Activated CD8-positive, alpha-beta memory T cell treated with anti-CD3 and anti-CD28 coated beads, Interleukin-2, amount 50 U/mL, for 4 hours (primary cell): ENCODE data around the gene TPGS2.
"Not testable (repeated sequence)": the region's sequence is repeated elsewhere in the genome, so short reads cannot be mapped to it uniquely, and the experiment has no call there.

Experiments
- DNase-seq: peaks from one replicate; pipeline ENCODE4 v3.0.0-alpha.2; 2020

The TPGS2 gene

DNA sequence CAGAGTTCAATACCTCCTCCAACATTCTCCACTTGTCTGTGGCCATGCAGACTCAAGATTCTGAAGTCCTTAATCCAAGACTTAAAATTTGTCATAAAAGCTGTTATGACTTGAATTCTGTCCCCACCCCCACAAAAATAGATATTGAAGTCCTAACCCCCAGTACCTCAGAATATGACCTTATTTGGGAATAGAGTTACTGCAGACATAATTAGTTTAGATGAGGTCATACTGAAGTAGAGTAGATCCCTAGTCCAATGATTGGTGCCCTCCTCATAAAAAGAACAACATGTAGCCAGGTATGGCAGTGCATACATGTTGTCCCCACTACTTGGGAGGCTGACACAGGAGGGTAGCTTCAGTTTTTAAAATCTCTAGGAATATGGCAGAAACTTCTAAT is 9.2 kb downstream of the TPGS2 start:
- no peak for DNase-seq

- DNase-seq, result no peak
Measured at GRCh38 chr18:36818652-36819051, 10.2 kb downstream of the TPGS2 start.

DNA sequence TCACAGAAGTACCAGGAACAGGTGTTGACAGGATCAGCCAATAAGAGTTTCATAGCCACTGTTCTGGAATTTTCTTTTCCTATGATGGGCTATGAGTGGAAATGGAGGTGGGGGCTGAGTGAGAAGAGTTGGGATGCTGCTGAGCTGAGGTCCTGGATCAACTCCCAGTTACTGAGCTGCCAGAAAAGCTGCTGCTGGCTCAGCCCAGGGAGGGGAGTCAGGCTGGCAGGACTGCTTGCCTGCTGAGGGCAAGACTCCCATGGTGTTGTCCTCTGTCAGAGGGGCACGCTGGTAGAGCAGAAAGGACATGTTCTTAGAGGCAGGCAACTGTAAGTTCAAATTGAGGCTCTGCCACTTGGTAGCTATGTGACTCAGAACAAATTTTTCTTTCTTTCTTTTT is 11.8 kb downstream of the TPGS2 start:
- DNase-seq, result no peak

DNA sequence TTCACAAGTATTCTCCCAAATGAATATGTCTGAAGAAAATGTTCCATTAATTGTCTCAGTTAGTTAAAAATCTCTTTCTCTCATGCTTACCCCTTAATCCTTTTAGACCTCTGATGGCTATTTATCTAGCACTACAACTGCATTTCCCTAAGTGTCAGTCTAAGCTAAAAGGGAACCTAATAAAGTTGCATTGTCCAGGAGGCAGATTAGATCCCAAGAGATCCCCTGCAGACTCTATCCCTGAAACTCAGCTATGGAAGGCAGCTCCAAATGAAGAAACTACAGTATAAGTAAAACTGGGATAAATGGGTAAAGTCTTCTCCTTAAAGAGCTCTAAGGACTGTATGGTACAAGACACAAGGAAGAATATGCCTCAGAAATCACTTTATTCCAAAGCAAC is 12.7 kb downstream of the TPGS2 start:
- not testable (repeated sequence) for DNase-seq

GRCh38 chr18:36814994-36815393 is 13.8 kb downstream of the TPGS2 start:
- no peak for DNase-seq

DNA sequence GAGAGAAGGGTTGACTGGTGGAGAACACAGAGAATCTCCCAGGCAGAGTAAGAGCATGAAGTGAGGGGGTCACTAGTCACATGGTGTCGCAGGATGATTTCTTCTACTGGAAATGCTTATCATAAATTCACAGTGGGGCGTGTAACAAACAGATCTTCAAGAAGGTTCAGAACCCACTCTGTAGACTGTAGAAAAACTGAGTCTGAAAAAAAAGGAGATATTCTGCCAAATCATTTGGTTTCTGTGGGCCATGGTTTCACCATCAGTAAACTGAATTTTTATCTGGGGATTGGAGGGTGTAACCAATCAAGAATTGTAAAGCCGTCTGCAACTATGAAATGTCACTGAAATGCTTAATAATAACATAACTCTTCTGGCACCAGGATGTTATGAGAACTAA is 15.0 kb downstream of the TPGS2 start:
- no peak for DNase-seq

DNA sequence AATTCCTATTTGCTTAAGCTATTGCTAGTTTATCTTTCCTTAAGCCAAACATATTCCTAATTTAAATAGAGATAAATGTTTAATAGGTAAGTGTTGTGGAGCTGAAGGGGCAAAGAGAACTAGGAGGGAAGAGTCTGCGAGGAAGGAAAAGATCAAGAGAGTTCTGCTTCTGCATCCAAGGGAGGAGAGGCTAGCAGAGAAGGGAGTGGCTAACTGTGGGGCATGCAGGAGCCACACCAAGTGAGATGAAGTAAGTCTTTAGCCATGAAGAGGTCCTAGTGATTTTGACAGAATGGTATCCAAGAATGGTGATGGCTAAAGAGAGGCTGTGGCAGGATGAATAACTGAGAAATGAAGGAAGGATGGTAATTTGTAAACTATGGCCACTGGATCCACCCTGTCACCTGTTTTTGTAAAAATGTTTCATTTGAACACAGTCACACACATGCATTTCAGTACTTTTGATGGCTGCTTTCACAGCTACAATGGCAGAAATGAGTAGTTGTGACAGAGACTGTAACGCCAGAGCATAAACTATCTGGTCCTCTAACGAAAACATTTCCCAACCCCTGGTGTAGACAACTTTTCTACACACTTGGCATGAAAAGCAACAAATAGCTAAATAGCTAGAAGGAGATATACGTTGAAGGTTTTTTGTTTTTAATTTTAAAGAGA is 15.6 kb downstream of the TPGS2 start:
- DNase-seq, result no peak

DNA sequence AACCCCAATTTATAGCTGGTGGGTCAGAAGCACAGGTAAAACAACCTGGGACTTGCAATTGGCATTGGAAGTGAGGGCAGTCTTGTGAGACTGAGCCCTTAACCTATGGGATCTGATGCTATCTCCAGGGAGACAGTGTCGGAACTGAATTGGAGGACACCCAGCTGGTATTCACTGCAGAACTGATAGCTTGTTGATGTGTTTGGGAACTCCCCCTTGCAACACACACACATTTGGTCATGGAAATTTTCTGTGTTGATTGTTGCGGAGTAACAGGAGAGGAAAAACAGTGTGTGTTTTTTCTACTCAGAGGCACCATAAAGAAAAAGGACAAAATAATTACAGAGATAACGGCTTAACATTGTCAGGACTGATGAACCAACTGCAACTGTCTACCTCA is 16.1 kb downstream of the TPGS2 start:
- DNase-seq, result no peak

DNA sequence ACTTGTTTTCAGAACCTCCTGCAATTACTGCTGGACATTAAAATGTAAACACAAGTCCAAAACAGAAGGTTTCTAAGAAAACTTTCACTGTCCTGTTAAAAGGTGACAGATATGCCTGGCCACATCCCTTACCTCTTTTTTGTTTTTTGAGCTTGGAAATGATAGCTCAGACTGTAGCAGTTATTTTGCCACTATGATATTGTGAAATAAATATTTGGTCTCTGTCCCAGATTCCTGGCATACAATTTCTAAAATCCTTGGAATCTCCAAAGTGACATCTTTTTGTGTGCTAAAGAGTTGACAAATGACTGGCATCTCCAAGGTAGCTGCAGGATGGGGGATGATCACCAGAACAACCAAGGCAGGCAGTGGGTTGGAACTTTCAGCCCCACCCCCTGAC is 16.8 kb downstream of the TPGS2 start:
- DNase-seq, result no peak

- no peak for DNase-seq
Measured at GRCh38 chr18:36811430-36811829, 17.4 kb downstream of the TPGS2 start.

GRCh38 chr18:36809590-36810381 is 19.0 kb downstream of the TPGS2 start:
- peak; percentile 20 for DNase-seq

GRCh38 chr18:36808681-36809080 is 20.1 kb downstream of the TPGS2 start:
- DNase-seq, result no peak

- no peak for DNase-seq
Measured at GRCh38 chr18:36805105-36805504, 23.7 kb downstream of the TPGS2 start.

- no peak for DNase-seq
Measured at GRCh38 chr18:36798738-36799473, 29.9 kb downstream of the TPGS2 start.

GRCh38 chr18:36792634-36793283 is 36.0 kb downstream of the TPGS2 start:
- no peak for DNase-seq

DNA sequence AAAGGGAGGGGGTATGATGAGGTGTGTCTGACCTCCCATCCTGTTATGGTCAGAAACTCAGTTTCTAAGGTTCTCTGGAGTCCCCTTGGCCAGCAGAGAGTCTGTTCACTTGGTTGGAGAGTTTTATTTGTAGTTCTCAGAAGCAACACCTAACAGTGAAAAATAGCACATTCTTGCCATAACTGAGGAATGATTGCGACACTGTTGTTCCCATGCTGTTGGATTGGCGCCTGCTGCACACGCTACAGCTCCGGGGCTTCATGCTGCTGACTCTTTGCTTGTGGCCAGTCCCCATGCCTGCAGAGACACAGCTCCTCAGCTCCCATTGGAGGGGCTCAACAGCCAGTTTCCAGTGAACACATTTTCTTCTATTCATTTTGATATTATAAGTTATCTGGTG is 42.1 kb downstream of the TPGS2 start:
- no peak for DNase-seq

DNA sequence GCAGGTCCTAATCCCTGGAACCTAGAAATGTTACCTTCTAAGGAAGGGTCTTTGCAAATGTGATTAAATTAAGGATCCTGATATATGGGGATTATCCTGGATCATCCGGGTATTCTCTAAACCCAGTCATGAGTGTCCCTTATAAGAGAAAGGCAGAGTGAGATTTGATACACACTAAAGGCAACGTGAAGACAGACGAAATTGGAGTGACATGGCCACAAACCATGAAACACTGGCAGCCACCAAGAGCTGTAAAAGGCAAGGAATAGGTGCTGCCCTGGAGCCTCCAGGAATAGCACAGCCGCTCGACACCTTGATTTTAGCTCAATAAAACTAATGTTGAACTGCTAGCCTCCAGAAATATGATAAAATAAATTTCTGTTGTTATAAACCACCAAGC is 45.0 kb downstream of the TPGS2 start:
- DNase-seq, result no peak

GRCh38 chr18:36782710-36783109 is 46.1 kb downstream of the TPGS2 start:
- no peak for DNase-seq

GRCh38 chr18:36780748-36781147 is 48.1 kb downstream of the TPGS2 start:
- no peak for DNase-seq

- DNase-seq, result no peak
Measured at GRCh38 chr18:36777566-36777965, 51.2 kb downstream of the TPGS2 start.

DNA sequence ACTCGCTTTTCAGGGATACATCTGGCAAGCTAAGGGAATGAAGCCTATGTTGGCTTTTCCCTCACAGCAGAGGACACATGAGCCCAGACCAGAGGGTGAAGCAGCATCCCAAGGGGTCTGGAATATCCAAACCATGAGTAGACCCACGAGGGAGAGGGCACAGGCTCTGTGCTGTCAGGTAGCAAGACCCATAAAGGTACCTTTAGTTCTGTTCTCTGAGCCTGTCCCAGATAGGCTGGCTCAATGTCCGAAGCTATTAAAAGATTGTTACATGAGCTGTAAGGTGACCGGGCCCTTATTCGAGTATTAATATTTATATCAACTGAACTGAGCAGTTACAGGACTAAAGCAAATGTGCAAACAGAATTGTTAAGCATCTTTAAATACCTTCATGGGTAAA is 52.2 kb downstream of the TPGS2 start:
- no peak for DNase-seq

- no peak for DNase-seq
Measured at GRCh38 chr18:36775396-36775795, 53.4 kb downstream of the TPGS2 start.

DNA sequence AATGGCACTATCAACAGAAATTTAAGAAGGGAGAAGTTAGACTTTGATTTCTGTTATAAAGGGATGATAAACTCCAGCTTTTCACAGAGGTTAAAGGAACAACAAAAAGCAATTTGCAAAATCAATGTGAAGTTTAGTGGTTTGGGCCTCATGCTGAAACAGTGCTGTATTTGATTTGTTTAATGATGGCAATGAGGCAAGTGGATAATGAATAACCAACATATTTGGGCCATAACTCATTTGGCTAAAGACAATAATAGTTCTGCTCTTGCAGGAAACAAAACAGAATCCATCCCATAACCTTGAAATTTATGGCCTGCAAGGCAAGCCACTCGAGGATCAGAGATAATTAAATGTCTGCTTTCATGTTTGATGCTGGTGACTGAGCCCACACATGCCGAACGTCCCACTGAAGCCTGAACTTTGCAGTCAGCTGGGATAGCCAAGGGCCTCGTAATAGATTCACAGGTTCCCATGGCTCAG is 56.5 kb downstream of the TPGS2 start:
- DNase-seq, result no peak
